HG03520 (cell line): Measurements from ENCODE around the gene TUT1.

Experiments
- ATAC-seq: cut with Tn5 transposase; IDR thresholded peaks from one replicate; pipeline ENCODE4 v1.9.1; 2021; ENCODE audit warnings: mild to moderate bottlenecking, moderate library complexity; ENCODE audit not compliant: unreplicated experiment

Gene TUT1

DNA sequence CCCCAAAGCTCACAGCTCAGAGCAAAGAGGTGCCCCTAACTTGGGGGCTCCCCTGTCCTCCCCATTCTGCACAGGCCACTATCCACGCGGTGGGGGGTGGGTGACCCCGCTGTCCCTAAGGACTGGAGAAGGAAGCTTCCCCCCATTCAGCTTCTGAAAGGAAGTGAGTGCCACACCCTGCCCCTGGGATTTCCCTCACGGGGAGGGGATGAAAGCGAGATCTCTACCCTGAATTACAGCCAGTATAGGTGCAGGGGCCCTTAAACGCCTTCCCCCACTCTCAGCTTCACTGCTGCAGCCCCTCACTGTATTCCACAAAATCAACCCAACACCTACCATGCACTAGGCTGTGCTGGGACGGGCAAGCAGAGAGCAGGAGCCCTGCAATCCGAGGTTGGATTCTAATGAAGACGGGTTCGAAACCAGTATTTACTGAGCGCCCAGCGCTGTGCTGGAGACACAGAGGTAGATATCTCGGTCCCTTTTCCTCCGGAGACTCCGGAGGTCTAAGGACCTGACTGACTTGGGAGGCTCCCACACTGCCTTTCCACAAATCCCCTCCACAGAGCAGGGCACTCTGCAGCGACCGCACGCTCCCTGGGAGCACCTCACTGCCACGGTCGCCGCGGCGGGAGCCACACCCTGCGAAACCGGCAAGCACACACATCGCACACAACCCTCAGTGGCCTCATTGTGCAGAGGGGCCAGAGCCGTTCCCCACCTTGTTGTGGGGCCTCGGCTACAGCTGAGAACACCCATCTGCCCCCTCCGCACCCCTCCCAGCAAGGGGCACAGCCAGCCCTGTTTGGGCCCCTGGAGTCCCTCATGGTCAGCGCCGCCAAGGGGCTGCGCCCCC is 46.5 kb downstream of the TUT1 start:
- ATAC-seq = no peak

DNA sequence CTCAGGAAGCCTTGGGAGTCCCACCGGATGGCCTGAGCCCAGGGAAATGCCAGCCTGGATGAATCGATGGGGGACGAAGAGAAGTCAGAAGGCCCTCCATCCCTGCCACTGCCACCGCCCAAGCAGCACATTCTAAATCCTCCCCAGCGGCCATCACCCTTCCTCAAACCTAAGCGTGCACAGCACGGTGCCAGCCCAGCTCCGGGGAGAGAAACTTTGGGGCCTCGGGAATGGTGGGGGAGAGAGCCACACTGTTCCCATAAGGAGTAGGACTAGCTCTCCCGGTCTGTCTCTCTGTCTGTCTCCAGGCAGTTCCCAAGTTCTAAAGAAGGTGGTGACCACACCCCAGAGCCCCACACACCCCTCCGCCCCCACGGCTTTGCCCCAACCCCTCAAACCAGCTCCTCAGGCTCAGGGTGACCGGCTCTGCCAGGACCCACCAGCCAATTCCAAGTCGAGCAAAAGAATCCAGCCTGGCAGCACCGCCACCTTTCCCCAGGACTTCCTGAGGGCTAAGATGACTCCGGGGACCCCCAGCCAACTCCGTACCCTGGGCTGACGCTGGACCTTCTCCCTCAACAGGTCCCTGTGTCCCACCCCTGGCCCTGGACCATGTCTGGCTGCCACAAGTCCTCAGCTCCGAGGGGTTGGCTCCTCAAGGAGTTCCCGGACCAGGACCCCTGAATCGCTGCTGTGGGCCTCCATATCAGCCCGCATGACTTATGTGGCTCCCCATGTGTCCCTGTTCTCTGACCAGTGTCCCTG is 47.5 kb downstream of the TUT1 start:
- no peak for ATAC-seq

GRCh38 chr11:62542750-62543567 is 48.4 kb downstream of the TUT1 start:
- ATAC-seq = no peak

- ATAC-seq = no peak
Measured at GRCh38 chr11:62542111-62542745, 49.1 kb downstream of the TUT1 start.

- ATAC-seq = peak; percentile 31
Measured at GRCh38 chr11:62540804-62541701, 50.3 kb downstream of the TUT1 start.

GRCh38 chr11:62539238-62539925 is 51.9 kb downstream of the TUT1 start:
- no peak for ATAC-seq

DNA sequence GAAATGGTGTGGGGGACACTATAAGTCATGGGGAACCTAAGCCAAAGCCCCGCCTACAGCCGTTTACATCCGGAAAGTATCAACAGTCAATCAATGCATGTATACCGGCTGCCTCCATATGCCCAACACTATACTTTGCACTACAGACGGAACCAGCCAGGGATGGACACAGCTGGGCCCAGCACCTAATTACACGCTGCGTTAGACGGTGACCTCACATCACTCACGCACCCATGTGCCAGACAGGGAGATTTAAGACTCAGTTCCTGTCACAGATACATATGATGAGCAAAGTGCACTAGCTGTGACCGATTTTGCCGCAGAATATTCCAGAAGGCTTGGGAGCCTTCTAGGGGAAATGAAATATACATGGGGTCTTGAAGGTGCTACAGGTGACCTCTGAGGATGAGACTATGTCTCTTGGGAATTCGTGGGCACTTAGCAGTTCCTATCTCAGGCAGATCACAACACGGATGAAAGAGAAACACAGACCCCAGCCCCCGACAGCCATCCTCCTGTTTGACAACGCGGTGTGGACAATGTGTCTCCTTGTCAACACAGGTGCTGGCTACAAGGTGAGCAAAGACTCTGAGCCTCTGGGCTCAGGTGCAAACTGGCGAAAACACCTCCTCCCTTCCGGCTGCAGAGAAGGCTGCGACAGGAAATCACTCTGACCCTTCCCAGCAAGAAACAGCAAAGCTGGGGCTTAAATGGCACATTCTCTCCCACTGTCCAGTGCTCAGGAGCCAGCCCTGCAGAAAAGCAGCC is 52.7 kb downstream of the TUT1 start:
- ATAC-seq = no peak

GRCh38 chr11:62536301-62536957 is 54.9 kb downstream of the TUT1 start:
- ATAC-seq = no peak

GRCh38 chr11:62535802-62536201 is 55.5 kb downstream of the TUT1 start:
- no peak for ATAC-seq

DNA sequence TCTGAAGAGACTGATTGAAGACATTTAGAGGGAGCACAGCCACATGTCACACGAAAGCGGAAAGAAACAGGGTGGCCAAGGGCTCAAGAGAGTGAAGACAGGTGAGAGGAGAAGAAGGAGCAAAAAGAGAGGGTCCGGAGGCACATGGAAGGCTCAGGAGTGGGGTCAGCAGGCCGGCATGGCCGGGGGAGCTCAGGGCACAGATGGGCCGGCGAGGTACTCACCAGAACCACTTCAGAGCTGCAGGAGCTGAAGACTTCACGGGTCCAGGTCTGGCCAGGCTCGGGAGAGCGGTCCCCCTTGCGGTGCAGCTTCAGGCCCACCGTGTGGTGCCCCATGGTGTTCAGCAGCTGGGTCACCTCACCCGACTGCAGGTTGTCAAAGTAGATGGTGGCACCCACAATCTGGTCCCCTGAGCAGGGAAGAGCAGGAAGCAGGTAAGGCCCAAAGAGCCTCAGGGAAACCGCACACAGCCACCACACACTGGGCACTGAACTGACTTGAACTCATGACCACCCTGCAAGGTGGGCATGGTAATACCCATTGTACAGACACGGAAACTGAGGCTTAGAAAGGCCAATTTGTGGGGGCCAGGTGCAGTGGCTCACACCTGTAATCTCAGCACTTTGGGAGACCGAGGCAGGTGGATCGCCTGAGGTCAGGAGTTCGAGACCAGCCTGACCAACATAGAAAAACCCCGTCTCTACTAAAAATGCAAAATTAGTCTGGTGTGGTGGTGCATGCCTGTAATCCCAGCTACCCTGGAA is 56.4 kb downstream of the TUT1 start:
- no peak for ATAC-seq

DNA sequence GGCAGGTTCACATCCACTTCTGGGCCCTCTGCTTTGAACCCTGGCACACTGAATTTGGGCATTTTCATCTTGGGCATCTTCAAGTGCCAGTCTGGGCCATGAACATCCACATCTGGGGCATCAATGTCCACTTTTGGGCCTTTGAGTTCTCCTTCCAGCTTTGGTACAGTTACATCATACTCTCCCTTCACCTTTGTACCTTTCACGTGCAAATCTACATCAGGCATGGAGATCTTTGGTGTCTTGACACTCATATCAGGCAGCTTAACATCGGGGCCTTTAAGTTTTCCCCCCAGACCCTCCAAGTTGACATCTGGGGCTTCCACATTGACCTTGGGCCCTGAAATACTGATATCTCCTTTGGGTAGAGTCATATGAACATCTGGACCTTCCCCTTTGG is 59.2 kb downstream of the TUT1 start:
- no peak for ATAC-seq
